NCI-H146 (cell line): ENCODE results near the gene KCNK6.
"Not testable (repeated sequence)": the region's sequence is repeated elsewhere in the genome, so short reads cannot be mapped to it uniquely, and the experiment has no call there.

Source experiments
- DNase-seq: peaks from one replicate; lab custom pipeline; 2025; lab: John Stamatoyannopoulos, UW

The KCNK6 gene

DNA sequence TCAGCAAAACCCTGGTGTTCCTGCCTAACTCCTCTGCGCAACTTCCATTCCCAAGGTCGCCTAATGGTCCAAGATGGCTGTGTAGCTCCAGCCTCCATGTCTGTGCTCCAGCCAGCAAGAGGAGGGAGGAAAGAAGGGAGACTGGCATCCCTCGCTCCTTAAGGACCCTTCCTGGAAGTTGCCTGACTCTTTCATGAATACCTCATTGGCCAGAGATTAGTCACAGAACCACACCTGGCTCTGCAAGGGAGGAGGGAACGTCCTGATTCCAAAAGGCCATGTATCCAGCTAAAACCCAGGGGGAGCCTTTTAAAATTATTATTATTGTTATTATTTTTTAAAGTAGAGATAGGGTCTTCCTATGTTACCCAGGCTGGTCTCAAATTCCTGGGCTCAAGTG lies 4.8 kb downstream of the KCNK6 start:
- no peak for DNase-seq

DNA sequence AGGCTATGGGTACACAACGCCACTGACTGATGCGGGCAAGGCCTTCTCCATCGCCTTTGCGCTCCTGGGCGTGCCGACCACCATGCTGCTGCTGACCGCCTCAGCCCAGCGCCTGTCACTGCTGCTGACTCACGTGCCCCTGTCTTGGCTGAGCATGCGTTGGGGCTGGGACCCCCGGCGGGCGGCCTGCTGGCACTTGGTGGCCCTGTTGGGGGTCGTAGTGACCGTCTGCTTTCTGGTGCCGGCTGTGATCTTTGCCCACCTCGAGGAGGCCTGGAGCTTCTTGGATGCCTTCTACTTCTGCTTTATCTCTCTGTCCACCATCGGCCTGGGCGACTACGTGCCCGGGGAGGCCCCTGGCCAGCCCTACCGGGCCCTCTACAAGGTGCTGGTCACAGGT lies 6.9 kb downstream of the KCNK6 start:
- no peak for DNase-seq

DNA sequence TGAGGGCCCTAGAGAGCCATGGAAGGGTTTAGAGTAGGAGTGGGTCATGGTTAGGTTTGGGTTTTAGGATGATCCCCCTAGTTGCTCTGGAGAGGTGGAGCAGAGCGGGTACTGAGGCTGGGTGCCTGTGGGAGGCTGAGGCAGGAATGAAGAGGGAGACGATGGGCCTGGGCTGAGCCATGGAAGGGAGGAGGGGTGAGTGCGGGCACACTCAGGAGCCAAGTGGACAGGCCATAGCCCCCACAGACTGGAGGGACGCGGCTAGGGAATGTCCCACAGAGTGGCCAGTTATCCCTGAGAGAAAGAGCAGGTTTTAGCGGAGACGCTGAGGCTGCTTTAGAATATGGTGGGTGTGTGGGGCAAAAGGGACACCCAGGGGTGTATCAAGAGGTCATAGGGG lies 10.0 kb downstream of the KCNK6 start:
- no peak for DNase-seq

DNA sequence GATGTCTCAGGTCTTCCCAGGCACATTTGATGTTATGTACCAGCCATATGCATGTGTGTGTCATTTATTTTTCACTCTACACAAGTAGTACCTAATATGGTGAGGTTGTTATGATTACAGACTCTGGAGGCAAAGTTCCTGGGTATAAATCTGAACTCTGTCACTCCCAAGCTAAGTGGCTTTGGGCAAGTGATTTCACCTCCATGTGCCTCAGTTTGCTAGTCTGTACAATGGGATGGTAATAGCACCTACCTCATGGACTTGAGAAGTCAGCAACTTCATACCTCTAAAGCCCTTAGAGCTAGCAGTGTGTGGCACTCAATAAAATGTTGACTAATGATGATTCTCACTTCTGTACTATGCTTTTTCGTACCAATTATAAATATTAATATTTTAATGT lies 12.1 kb downstream of the KCNK6 start:
- DNase-seq, result no peak

DNA sequence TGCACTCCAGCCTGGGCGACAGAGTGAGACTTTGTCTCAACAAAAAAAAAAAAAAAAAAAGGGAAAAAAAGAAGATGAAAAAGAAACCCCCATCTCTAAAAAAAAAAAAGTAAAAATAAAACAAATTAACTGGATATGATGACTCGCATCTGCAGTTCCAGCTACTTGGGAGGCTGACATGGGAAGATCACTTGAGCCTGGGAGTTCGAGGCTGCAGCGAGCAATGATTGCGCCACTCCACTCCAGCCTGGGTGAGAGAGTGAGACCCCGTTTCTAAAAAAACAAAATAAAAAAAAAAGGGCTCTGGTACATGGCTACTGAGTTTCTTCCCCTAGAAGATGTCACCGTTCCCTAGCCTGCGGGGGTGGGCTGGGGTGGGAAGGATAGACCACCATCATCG lies 13.6 kb downstream of the KCNK6 start:
- no peak for DNase-seq

DNA sequence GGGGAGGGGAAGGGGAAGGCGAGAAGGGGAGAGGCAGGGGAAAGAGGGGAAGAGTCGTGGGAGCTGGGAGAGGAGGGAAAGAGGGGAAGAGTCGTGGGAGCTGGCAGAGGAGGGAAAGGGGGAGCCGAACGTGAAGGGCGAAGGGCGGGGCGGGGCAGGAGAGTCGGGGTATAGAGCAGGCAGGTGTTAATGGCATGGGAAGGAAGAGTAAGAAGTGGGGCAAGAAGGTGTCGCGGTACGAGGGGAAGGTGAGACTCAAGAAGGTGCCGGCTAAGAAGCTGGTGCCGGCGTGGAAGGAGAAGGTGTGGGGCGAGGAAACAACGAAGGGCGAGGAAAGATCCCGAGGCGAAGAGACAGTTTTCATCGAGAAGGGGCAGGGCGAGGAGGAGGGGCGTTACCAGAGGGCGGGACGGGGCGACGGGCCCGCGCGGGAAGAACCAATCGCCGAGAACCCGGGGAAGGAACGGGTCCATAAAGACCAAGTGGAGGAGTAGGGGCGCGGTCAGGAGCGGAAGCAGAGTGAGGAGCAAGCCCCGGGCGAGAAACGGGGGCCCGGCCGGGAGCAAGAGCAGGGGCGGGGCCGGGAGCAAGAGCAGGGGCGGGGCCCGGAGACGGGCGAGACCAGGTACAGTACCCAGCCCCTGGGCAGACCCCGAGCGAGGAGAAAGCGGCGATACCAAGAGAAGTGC lies 16.4 kb downstream of the KCNK6 start:
- DNase-seq, result peak; percentile 99

DNA sequence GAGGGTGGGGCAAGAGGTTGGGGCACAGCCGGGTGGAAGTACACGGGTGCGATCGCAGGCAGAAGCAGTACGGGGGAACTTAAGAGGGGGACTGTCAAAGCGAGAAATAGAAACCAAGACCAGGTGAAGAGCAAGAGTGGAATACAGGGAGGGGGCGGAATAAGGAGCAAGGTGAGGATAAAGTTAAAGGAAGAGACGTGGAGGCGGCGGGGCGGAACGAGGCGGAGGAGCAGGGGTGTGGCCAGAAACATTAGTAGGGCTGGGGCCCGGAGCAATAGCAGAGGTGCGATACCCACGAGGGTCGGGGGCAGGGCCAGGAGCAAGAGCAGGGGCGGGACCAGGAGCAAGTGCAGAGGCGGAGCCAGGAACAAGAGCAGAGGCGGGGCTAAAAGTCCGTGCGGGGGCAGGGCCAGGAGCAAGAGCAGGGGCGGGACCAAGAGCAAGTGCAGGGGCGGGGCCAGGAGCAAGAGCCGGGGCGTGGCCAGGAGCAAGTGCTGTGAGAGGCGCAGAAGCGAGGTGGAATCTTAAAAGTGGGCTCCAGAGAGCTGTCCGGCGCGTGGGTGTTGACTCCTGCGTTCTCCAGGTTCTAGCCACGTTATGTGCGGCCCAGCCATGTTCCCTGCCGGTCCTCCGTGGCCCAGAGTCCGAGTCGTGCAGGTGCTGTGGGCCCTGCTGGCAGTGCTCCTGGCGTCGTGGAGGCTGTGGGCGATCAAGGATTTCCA lies 17.2 kb downstream of the KCNK6 start:
- DNase-seq, result peak; percentile 97

DNA sequence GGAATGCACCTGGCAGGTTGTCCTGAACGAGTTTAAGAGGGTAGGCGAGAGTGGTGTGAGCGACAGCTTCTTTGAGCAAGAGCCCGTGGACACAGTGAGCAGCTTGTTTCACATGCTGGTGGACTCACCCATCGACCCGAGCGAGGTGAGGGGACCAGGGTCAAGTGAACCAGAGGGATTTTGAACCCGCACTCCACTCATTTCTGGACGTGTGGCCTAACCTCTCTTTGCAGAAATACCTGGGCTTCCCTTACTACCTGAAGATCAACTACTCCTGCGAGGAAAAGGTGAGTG lies 17.7 kb downstream of the KCNK6 start:
- no peak for DNase-seq

DNA sequence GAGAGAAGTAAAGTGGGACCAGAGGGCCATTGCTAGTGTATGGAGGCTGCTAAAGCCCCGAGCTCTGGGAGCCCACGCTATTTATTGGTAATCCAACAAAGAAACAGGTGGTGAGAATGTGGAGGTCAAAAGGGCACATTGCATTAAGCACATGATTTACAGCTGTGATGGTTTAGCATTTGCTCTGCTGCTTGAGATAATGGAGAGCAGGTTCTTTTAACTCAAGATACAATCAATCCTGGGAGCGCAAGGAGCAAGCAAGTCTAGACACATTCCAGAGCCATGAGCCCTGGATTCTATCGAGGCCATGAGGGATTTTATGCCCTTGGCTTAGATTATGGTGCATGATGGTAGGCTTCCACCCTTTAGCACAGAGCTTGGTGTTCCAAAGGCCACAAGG lies 19.4 kb downstream of the KCNK6 start:
- DNase-seq, result not testable (repeated sequence)

DNA sequence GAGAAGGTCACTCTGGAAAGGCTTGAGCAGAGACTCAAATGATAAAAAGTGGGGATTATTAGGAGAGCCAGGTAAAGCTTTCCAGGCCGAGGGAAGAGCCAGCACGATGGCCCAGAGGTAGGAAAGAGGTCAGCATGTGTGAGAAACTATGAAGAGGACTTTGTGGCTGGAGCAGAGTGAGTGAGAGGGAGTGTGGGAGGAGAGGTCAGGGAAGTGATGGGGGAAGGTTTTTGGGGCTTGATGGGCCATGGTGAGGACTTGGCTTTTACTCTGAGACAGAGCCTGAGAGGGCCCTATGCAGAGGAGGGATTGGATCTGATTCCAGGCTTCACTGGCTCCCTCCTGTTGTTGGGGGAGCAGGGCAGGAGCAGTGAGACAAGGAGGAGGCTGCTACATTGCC lies 21.3 kb downstream of the KCNK6 start:
- no peak for DNase-seq

DNA sequence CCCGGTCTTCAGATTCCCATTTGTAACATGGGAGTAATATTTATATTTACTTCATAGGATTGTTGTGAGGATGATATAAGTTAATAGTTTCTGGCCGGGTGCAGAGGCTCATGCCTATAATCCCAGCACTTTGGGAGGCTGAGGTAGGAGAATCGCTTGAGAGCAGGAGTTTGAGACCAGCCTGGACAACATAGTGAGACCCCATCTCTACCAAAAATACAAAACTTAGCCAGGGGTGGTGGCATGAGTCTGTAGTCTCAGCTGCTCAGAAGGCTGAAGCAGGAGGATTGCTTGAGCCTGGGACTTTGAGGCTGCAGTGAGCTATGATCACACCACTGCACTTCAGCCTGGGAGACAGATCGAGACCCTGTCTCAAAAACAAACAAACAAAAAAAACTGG lies 27.2 kb downstream of the KCNK6 start:
- DNase-seq, result no peak

DNA sequence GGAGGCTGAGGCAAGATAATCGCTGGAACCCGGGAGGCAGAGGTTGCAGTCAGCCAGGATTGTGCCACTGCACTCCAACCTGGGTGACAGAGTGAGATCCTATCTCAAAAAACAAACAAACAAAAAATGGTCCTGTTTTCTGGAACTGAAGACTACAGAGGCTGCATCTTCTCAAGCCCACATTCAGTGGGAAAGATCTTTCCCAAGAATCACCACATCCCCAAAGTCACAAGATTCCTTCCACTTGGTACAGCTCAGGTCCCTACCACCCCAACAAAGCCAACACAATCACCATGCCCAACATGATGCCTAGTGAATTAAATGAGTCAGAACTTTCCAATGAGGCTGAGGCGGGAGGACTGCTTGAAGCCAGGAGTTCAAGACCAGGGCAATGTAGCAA lies 31.2 kb downstream of the KCNK6 start:
- no peak for DNase-seq

DNA sequence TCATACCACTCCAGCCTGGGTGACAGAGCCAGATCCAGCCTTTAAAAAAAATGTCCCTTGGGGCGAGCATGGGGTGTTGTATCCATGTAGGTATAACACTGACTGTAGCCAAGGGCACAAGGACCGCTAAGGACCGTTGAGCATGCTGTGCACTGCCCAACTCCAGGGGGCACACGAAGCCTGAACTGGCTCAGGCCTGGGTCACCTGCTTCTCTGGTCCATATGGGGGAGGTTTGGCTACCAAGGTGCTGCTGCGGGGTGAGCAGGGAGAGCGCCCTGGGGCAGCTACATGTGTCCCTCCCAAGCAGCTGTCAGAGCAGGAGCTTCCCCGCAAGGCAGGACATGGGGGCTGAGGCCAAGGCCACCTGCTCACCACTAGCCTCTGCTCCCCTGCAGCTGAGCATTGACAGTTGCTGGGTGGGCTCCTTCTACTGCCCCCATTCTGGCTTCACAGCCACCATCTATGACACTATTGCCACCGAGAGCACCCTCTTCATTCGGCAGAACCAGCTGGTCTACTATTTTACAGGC lies 32.3 kb downstream of the KCNK6 start:
- DNase-seq, result peak; percentile 38

DNA sequence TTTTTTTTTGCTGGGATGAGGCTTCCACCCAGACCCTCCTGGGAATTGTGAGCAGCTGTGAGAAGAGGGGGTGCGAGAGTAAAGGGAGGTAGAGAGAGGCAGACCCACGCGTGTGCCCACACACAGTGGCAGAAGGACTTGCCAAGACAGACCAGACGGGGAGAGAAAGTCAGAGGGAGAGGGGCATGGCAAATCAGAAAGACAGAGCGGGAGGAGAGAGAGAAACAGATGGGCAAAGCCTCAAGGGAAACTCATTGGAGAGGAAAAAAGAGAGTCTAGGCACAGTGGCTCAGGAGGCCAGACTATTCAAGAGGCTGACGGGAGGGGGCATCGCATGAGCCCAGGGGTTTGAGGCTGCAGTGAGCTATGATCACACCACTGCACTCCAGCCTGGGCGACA lies 33.0 kb downstream of the KCNK6 start:
- no peak for DNase-seq

DNA sequence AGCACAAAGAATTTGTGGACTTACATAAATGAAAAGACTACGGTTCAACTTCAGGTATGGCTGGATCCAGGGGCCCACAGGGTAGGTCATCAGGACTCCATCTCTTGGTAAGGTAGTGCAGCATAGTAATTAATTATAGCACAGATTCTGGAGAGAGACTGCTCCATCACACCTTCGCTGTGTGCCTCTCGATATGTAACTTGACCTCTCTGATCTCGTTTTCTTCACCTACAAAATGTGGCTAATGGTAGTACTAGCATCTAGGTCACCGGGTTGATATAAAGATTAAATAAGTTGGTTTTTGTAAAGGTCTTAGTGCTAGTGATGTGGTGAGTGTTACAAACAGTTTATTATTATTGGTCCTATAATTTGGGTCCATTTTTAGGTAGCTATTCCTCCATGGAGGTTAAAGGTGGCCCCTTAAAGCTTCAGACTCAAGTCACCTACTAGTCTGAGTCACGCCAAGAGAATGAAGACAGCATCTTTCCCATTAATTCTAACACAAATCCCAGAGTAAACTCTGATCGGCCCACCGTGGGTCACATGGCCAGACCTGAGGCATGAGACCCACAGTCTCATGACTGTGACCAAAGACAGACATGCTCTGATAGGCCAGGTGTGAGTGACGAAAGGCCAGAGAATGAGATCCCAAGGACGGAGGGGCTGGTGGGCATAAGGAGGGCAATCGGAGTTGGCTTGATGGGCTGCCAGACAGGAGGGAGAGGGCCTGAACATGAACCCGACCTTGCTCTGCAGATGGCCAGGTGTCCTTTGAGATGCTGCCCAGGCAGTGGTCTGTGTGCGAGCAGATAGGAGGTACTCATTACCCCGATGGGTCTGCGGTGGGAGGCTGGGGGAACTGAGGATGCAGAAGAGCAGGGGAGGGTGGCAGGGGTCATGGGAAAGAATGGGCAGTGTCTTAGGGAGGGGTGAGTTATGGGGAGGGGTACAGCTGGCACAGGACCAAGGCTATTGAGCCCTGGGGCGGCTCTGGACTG lies 36.4 kb downstream of the KCNK6 start:
- DNase-seq, result no peak

DNA sequence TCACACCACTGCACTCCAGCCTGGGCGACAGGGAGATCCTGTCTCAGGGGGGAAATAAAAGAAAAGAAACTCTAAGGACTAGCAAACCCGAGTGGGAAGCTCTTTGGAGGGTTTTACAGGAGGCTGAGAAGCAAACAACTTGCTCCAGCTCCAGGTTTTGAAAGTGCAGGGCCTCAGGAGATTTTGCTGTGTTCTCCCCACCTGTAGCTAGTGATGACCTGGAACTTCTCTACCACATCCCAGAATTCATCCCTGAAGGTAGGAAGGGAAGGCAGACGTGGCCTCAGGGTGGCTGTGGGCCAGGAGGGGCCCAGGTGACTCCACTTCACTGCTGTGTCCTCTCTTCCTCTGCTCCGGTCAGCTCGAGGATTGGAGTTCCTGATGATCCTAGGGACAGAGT lies 38.4 kb downstream of the KCNK6 start:
- DNase-seq, result no peak

DNA sequence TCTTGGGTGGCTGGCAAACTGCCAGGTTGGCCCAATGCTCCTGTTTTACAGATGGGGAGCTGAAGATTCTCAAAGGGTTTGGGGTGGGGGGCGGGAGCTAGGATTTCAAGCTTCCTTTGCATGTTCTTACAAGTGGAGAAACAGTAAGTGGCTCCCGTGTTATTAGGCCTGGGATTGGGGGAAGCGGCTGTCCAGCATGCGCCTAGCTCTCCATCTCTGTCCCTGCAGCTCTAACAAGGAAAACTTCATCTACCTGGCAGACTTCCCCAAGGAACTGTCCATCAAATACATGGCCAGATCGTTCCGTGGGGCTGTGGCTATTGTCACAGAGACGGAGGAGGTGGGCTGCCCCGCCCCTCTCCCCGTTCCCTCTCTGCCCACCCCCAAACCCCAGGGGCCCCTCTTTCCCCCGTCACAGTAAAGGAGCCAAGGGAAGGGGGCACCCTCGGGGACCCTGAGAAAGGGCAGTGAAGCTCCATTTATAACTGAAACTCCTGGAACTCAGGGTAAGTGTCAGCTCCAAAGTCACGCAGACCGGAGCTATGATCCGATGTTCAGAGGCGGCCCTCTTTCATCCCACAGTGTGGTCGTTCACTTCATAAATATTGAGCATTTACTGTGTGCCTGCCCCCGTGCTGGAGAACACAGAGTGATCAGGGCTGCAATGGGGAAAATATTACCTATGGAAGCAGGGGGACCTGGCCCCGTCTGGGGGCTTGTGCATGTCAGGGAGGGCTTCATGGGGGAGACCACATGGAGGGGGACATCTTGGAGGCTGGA lies 39.8 kb downstream of the KCNK6 start:
- DNase-seq, result no peak

DNA sequence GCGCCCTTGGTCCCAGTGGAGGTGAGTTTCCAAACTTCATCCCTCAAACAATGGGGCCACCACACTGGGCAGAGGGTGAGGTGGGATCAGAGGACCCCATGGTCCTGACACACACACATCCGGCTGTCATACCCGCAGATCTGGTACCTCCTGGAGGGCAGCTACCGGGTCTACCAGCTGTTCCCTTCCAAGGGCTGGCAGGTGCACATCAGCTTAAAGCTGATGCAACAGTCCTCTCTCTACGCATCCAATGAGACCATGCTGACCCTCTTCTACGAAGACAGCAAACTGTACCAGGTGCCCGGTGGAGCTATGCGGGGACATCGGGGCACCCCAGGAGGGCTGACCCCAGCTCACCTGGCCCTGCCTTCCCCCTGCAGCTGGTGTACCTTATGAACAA lies 40.7 kb downstream of the KCNK6 start:
- DNase-seq, result peak; percentile 71

DNA sequence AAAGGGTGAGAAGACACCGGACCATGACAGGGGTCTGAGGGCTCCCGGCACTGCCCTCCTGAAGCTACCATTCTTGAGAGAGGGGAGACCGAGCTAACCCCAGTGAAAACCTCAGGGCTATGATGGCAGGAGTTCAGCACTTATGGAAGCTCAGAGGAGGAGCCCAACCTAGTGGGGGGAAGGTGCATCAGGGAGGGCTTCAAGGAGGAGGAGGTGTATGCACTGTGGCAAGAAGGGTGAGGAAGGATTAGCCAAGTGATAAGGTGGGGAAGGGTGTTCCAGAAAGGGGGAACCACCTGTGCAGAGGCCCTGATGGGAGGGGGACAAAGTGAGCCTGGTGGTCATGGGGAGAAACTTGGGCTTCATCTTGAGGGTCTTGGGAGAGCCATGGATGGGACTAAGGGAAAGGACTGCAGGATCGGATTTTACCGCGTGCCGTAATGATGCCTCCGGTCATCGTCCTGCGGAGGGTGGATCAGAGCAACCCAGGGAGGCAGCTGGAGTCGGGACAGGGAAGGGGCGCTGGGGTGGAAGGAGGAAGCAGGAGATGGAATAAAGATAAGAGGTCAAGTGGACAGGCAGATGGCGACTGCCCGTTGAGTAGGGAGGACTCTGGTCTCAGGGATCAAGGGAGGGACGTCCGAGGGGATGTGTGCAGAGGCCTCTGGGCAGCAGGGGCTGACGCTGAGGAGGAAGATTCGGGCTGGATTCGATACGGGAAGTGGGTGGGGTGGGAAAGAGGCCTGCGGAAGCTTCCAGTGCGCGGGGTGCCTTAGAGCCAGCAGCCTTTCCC lies 41.4 kb downstream of the KCNK6 start:
- peak; percentile 59 for DNase-seq

DNA sequence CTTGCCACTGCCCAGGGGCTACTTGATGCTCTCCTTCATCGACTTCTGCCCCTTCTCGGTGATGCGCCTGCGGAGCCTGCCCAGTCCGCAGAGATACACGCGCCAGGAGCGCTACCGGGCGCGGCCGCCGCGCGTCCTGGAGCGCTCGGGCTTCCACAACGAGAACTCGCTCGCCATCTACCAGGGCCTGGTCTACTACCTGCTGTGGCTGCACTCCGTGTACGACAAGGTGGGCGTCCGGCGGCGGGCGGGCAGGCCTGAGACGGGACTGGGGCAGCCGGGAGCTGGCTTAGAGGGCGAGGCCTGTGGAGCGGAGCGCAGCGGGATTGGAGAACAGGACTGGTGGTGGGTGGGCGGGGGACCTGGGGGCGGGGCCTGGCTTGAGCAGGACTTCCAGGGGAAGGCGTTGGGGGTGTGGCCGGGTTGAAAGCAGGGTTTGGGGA lies 42.0 kb downstream of the KCNK6 start:
- DNase-seq, result peak; percentile 95
